Natural killer cell (primary cell): ENCODE results near the gene CDH18. TPM values are rescaled to one million over a fixed set of nuclear protein-coding genes. Genes with fewer than 3 reads are reported as not detected.

Experiments used
- ATAC-seq, 3 donors: fragments of 150-1000 bp in 2 of 3; fragments of 200-7000 bp in 1 of 3; cut with Tn5 transposase; 1 replicate in 1 of 3; 2 replicates in 2 of 3; pipeline ENCODE4 v1.10.0; 2021; ENCODE audit warnings: mild to moderate bottlenecking in 2 of 3, moderate library complexity in 2 of 3
- DNase-seq, 2 donors: peaks; one replicate each; pipeline versions ENCODE4 v3.0.0 to v3.0.0-alpha.2; 2013 to 2021; ENCODE audit warnings: mixed read lengths in 1 of 2
- H3K27ac ChIP-seq: one replicate; pipeline ENCODE4 v1.5.1; 2013; ENCODE audit warnings: mild to moderate bottlenecking, low read length
- H3K27me3 ChIP-seq: one replicate; pipeline ENCODE4 v1.6.1; 2013; ENCODE audit warnings: low read length; ENCODE audit not compliant: control insufficient read depth, insufficient read depth
- H3K36me3 ChIP-seq: one replicate; pipeline ENCODE4 v1.6.1; 2013; ENCODE audit warnings: low read length; ENCODE audit not compliant: control insufficient read depth, insufficient read depth
- H3K4me1 ChIP-seq: one replicate; pipeline ENCODE4 v1.6.1; 2013; ENCODE audit warnings: low read length; ENCODE audit not compliant: control insufficient read depth, insufficient read depth
- H3K4me3 ChIP-seq: one replicate; pipeline ENCODE4 v1.5.1; 2013; ENCODE audit warnings: low read length
- H3K9me3 ChIP-seq: one replicate; pipeline ENCODE4 v1.6.1; 2013; ENCODE audit warnings: low read length; ENCODE audit not compliant: control insufficient read depth, insufficient read depth
- H3K27ac Mint-ChIP-seq, 2 donors: one replicate each; pipeline ENCODE4 v1.8.0; 2022; ENCODE audit warnings: mild to moderate bottlenecking in 2 of 2, mixed read lengths in 2 of 2, moderate library complexity in 1 of 2
- H3K27me3 Mint-ChIP-seq, 2 donors: one replicate each; pipeline ENCODE4 v1.8.0; 2022; ENCODE audit warnings: low read depth in 2 of 2, mixed read lengths in 2 of 2
- H3K36me3 Mint-ChIP-seq: one replicate; pipeline ENCODE4 v1.8.0; 2022; ENCODE audit warnings: mixed read lengths
- H3K4me1 Mint-ChIP-seq, 2 donors: one replicate each; pipeline ENCODE4 v1.8.0; 2022; ENCODE audit warnings: mixed read lengths in 2 of 2
- H3K4me3 Mint-ChIP-seq: one replicate; pipeline ENCODE4 v1.8.0; 2022; ENCODE audit warnings: mild to moderate bottlenecking, moderate library complexity, mixed read lengths
- H3K9me3 Mint-ChIP-seq, 2 donors: one replicate each; pipeline ENCODE4 v1.8.0; 2022; ENCODE audit warnings: mixed read lengths in 2 of 2
- CTCF ChIP-seq: fragments of 200-600 bp; IDR thresholded peaks from one replicate; pipeline ENCODE4 v1.8.0; 2022; ENCODE audit warnings: antibody characterized with exemption
- WGBS: methylation state at CpG from one replicate; pipeline ENCODE4 v1.1.7; 2013; ENCODE audit warnings: missing lambda C conversion rate; ENCODE audit not compliant: insufficient coverage; 5-methylcytosine and 5-hydroxymethylcytosine counted together
- intact Hi-C: fragments of 100-400 bp; cut with micrococcal nuclease; formaldehyde crosslinking; loops from one replicate; pipeline ENCODE4 v1.14.2; 2022
- total RNA-seq, 4 donors: library from RNA; stranded (reverse); fragments of 120-200 nt in 1 of 4; gene quantifications; one replicate each; pipeline versions ENCODE4 v1.2.3 to v1.2.4, GENCODE V29; 2013 to 2022

CDH18 gene
- total RNA-seq, 3 donors from 2014 or later (not counting 1 experiment from before 2014, with no cell fraction given), result not detected

GRCh38 chr5:19626211-19626610 is 361.8 kb downstream of the CDH18 start:
- no peak overlapping the region for H3K4me3 ChIP-seq
- H3K27ac ChIP-seq, result no peak overlapping the region
- WGBS, result 92% methylated on average over 2 of the region's 2 CpGs
- H3K4me1 ChIP-seq, result no peaks in the 10 kb centered on the region
- H3K36me3 Mint-ChIP-seq, result no peaks in the 10 kb centered on the region
- intact Hi-C loops, result no loop called here
- no peak for ATAC-seq
- H3K9me3 Mint-ChIP-seq, result peaks cover 26 to 30% of the 10 kb centered on the region in 2 donors
- peaks cover 5% of the 10 kb centered on the region for H3K9me3 ChIP-seq
- DNase-seq, result no peak
- H3K4me3 Mint-ChIP-seq, result no peak overlapping the region
- H3K27me3 ChIP-seq, result no peaks in the 10 kb centered on the region
- H3K27ac Mint-ChIP-seq, result no peak overlapping the region
- no peaks in the 10 kb centered on the region for H3K36me3 ChIP-seq
- no peaks in the 10 kb centered on the region for H3K27me3 Mint-ChIP-seq
- no peak for TF ChIP-seq CTCF
- H3K4me1 Mint-ChIP-seq, result no peaks in the 10 kb centered on the region

GRCh38 chr5:19625562-19625961 is 362.4 kb downstream of the CDH18 start:
- ATAC-seq (no peak), DNase-seq (no peak)
- Histone ChIP-seq H3K27ac (no peak overlapping the region), H3K27me3 (no peaks in the 10 kb centered on the region), H3K4me3 (no peak overlapping the region), H3K4me1 (no peaks in the 10 kb centered on the region), H3K9me3 (peaks cover 5% of the 10 kb centered on the region), H3K36me3 (no peaks in the 10 kb centered on the region)
- TF ChIP-seq CTCF, result no peak
- no peaks in the 10 kb centered on the region for H3K36me3 Mint-ChIP-seq
- no peaks in the 10 kb centered on the region for H3K4me1 Mint-ChIP-seq
- WGBS, result 70% methylated on average over 3 of the region's 3 CpGs
- intact Hi-C loops, result no loop called here
- no peaks in the 10 kb centered on the region for H3K27me3 Mint-ChIP-seq
- no peak overlapping the region for H3K4me3 Mint-ChIP-seq
- peaks cover 24 to 27% of the 10 kb centered on the region in 2 donors for H3K9me3 Mint-ChIP-seq
- H3K27ac Mint-ChIP-seq, result no peak overlapping the region

GRCh38 chr5:19619571-19619970 is 368.4 kb downstream of the CDH18 start:
- H3K9me3 ChIP-seq, result no peaks in the 10 kb centered on the region
- DNase-seq (no peak), ATAC-seq (no peak)
- no peaks in the 10 kb centered on the region for H3K36me3 ChIP-seq
- peaks cover 7 to 14% of the 10 kb centered on the region in 2 donors for H3K9me3 Mint-ChIP-seq
- no peaks in the 10 kb centered on the region for H3K27me3 Mint-ChIP-seq
- H3K27ac Mint-ChIP-seq, result no peak overlapping the region
- H3K4me3 Mint-ChIP-seq, result no peak overlapping the region
- H3K4me1 ChIP-seq, result no peaks in the 10 kb centered on the region
- TF ChIP-seq CTCF, result no peak
- H3K4me1 Mint-ChIP-seq, result no peaks in the 10 kb centered on the region
- no peaks in the 10 kb centered on the region for H3K27me3 ChIP-seq
- no peak overlapping the region for H3K4me3 ChIP-seq
- intact Hi-C loops, result no loop called here
- 20% methylated on average over 2 of the region's 2 CpGs for whole genome bisulfite sequencing
- H3K27ac ChIP-seq, result no peak overlapping the region
- no peaks in the 10 kb centered on the region for H3K36me3 Mint-ChIP-seq

GRCh38 chr5:19616701-19617215 is 371.2 kb downstream of the CDH18 start:
- H3K27me3 Mint-ChIP-seq, result no peaks in the 10 kb centered on the region
- Histone ChIP-seq H3K27ac (no peak overlapping the region), H3K9me3 (no peaks in the 10 kb centered on the region), H3K4me3 (no peak overlapping the region), H3K4me1 (no peaks in the 10 kb centered on the region), H3K27me3 (no peaks in the 10 kb centered on the region), H3K36me3 (no peaks in the 10 kb centered on the region)
- intact Hi-C loops, result no loop called here
- peaks cover 5 to 10% of the 10 kb centered on the region in 2 donors for H3K9me3 Mint-ChIP-seq
- H3K4me1 Mint-ChIP-seq, result no peaks in the 10 kb centered on the region
- no peak for ATAC-seq
- no peak overlapping the region for H3K27ac Mint-ChIP-seq
- H3K4me3 Mint-ChIP-seq, result no peak overlapping the region
- H3K36me3 Mint-ChIP-seq, result no peaks in the 10 kb centered on the region
- WGBS, result 83% methylated on average over 1 of the region's 4 CpGs
- no peak for TF ChIP-seq CTCF
- DNase-seq, result no peak
